Dermis lymphatic vessel endothelial cell (primary cell): Measurements from ENCODE around the gene KRTAP19-5. TPM values are rescaled to one million over a fixed set of nuclear protein-coding genes. Genes with fewer than 3 reads are reported as not detected.

Experiments
- total RNA-seq: library from RNA; depleted of rRNA; stranded (reverse); fragments of >200 nt; gene quantifications from 2 replicates; pipeline ENCODE4 v1.2.1, GENCODE V29; 2014

Gene KRTAP19-5
- total RNA-seq = not detected in 2 replicates

GRCh38 chr21:30502041-30502440, at the start of gene KRTAP19-5:
Gene KRTAP19-5 (minus strand): TSS chr21:30502141. CDS start chr21:30502090, 51 bp downstream.

DNA sequence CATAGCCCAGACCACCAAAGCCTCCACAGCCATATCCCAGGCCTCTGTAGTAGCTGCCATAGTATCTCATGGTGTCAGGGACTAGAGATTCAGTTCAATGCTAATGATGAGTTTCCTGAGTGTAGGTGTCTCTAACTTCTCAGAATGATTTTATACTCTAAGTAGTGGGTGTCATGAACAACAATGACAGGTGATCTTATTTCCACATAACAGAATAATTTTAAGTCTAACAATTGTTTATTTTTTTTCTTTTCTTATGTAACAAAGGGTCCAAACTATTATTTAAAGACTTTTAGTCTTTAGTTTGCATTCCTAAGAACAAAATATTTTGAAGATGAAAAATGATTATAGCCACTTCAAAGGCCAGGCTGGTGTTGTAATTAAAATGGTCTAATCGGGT, 39.8 kb upstream of the KRTAP19-5 start, which contains the start of gene KRTAP19-6:
TSS of gene KRTAP19-6 (minus strand) at position 101 of the 400 bp plus-strand sequence. CDS start at position 70, 31 bp downstream.

GRCh38 chr21:30497065-30497464, 4.9 kb downstream of the KRTAP19-5 start, which contains the start of gene KRTAP19-4:
Gene KRTAP19-4 (minus strand): TSS chr21:30497165. CDS start chr21:30497110, 55 bp downstream.

DNA sequence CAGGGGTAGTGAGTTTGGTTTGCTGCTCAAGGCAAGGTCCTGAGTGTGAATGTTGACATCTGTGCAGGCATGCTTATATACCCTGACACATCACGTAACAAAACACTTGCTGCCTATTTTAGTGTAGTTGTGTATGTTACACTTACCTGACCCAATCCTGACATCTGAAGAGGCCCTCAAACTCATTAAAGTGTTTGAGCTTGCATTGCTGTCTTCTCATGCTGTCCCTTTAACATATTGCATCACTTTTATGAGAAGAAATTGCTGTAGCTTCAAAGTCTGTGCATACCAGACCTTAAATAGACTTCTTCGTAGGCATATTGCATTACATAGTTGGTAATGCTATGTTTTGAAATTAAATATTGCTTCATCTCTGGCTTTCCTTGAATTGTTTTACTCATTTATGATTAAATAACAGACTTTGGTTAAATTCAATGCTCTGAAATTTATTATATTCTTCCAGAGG, 9.9 kb downstream of the KRTAP19-5 start, which contains the start of gene KRTAP19-3:
TSS of gene KRTAP19-3 (minus strand) at position 51 of the 466 bp plus-strand sequence. CDS start 56 bp downstream, outside the sequence.

GRCh38 chr21:30487336-30487735, 14.6 kb downstream of the KRTAP19-5 start, which contains the start of gene KRTAP19-2:
Gene KRTAP19-2 (minus strand): TSS chr21:30487436. CDS start chr21:30487348, 88 bp downstream.

GRCh38 chr21:30480145-30480544, 21.8 kb downstream of the KRTAP19-5 start, which contains the start of gene KRTAP19-1:
Gene KRTAP19-1 (minus strand): TSS chr21:30480367. CDS start chr21:30480317, 50 bp downstream.

Other genes starting within 250 kb of the KRTAP19-5 start
- not detected in 2 replicates for gene KRTAP24-1, start 219.2 kb downstream of the KRTAP19-5 start, total RNA-seq
- not detected in 2 replicates for gene KRTAP25-1, start 212.6 kb downstream of the KRTAP19-5 start, total RNA-seq
- gene KRTAP26-1, start 181.8 kb downstream of the KRTAP19-5 start, total RNA-seq = not detected in 2 replicates
- gene KRTAP27-1, start 164.4 kb downstream of the KRTAP19-5 start, total RNA-seq = not detected in 2 replicates
- not detected in 2 replicates for gene KRTAP23-1, start 153.5 kb downstream of the KRTAP19-5 start, total RNA-seq
- gene KRTAP13-2, start 129.9 kb downstream of the KRTAP19-5 start, total RNA-seq = not detected in 2 replicates
- gene KRTAP13-1, start 106.1 kb downstream of the KRTAP19-5 start, total RNA-seq = not detected in 2 replicates
- gene KRTAP13-3, start 76.2 kb downstream of the KRTAP19-5 start, total RNA-seq = not detected in 2 replicates
- gene KRTAP13-4, start 71.9 kb downstream of the KRTAP19-5 start, total RNA-seq = not detected in 2 replicates
- not detected in 2 replicates for gene KRTAP15-1, start 61.9 kb downstream of the KRTAP19-5 start, total RNA-seq
- not detected in 2 replicates for gene KRTAP19-1, start 21.8 kb downstream of the KRTAP19-5 start, total RNA-seq
- gene KRTAP19-2, start 14.7 kb downstream of the KRTAP19-5 start, total RNA-seq = not detected in 2 replicates
- gene KRTAP19-3, start 10.1 kb downstream of the KRTAP19-5 start, total RNA-seq = not detected in 2 replicates
- gene KRTAP19-4, start 5.0 kb downstream of the KRTAP19-5 start, total RNA-seq = not detected in 2 replicates
- not detected in 2 replicates for gene KRTAP19-6, start 39.7 kb upstream of the KRTAP19-5 start, total RNA-seq
- not detected in 2 replicates for gene KRTAP19-7, start 59.2 kb upstream of the KRTAP19-5 start, total RNA-seq
- not detected in 2 replicates for gene KRTAP22-2, start 88.3 kb upstream of the KRTAP19-5 start, total RNA-seq
- not detected in 2 replicates for gene KRTAP6-3, start 90.3 kb upstream of the KRTAP19-5 start, total RNA-seq
- not detected in 2 replicates for gene KRTAP6-2, start 96.8 kb upstream of the KRTAP19-5 start, total RNA-seq
- gene KRTAP22-1, start 98.9 kb upstream of the KRTAP19-5 start, total RNA-seq = not detected in 2 replicates
- not detected in 2 replicates for gene KRTAP6-1, start 111.8 kb upstream of the KRTAP19-5 start, total RNA-seq
- gene KRTAP20-1, start 114.3 kb upstream of the KRTAP19-5 start, total RNA-seq = not detected in 2 replicates
- gene KRTAP20-4, start 118.5 kb upstream of the KRTAP19-5 start, total RNA-seq = not detected in 2 replicates
- not detected in 2 replicates for gene KRTAP20-2, start 133.1 kb upstream of the KRTAP19-5 start, total RNA-seq
- gene KRTAP20-3, start 140.7 kb upstream of the KRTAP19-5 start, total RNA-seq = not detected in 2 replicates
- gene KRTAP21-3, start 216.6 kb upstream of the KRTAP19-5 start, total RNA-seq = not detected in 2 replicates
- gene KRTAP21-2, start 245.1 kb upstream of the KRTAP19-5 start, total RNA-seq = not detected in 2 replicates